ENCODE results near the gene CHMP3. TPM values are rescaled to one million over a fixed set of nuclear protein-coding genes. Genes with fewer than 3 reads are reported as not detected.

CHMP3 gene
- total RNA-seq, 1 experiment from 2014 or later = 129 TPM

DNA sequence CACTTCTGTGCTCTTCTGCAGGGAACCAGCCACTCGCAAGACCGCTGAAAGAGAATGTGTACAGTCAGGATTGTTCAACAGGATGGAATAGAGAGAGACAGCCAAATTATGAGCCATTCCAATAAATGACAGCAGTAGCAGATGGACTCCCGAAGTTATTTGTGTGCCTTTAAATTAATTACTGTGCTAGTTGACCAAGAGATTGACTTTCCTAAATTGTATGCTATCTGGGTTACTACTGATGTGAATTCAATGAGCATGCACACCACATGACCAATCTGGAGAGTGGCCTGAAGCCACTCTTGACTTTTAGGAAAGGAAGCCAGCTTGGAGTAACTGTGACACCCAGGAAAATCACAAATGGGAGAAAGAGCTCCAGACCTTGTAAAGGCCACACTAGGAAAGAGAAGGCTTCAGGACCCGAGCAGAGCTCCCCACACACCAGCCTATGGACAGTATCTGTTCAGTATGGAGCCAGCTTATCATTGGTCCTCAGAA lies 52.8 kb downstream of the CHMP3 start:
- POLR2A ChIA-PET = no interaction called here

DNA sequence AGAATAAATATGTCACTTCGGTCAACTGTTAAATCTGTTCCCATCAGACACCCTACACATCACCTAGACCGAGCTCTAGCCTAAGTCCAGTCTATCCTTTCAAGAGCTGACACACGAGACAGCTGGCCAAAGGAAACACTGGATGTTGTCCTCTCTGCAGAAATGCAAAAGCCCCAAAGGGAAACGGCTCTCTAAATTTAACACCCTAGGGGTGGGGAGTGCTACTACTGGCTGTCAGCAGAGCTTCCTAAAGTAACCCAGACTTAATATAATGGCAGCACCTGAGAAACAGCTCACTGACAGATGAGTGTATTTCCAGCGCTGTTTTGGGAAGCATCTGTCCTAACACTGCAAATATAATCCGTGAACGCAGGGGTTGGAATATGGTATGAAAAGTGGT lies 55.6 kb downstream of the CHMP3 start:
- POLR2A ChIA-PET = no interaction called here
- Histone ChIP-seq H3K9me3 (ENCODE audit: control insufficient read depth, insufficient read depth, low read depth, low read length) (no peaks in the 10 kb centered on the region), H3K27me3 (ENCODE audit: control insufficient read depth, insufficient read depth, low read length) (no peaks in the 10 kb centered on the region), H3K4me3 (ENCODE audit: low read depth in 2 of 2, low read length in 2 of 2) (no peak overlapping the region), H3K4me1 (ENCODE audit: control insufficient read depth, insufficient read depth, low read length) (no peaks in the 10 kb centered on the region), H3K36me3 (ENCODE audit: control insufficient read depth, insufficient read depth, low read length) (peaks cover 2% of the 10 kb centered on the region), H3K27ac (ENCODE audit: low read length) (no peak overlapping the region)
- TF ChIP-seq TCF7L2 (IDR thresholded peaks at IDR 0.05; ENCODE audit: low read depth, low read length) = no peak
- in situ Hi-C loops (cut with HindIII; ENCODE audit: low pct_unique_long_range_greater_than_20kb, low sequenced_read_pairs) = no loop called here
- intact Hi-C loops (cut with micrococcal nuclease; ENCODE audit: unreplicated experiment) = no loop called here
- CTCF ChIA-PET = no interaction called here
- no TSS peak for BruUV-seq (replicated peaks)
- DNase-seq (ENCODE audit: low read depth, low spot score) = no peak
- no peak for ATAC-seq

More for the DNA sequence above, 52.8 kb downstream of the CHMP3 start:
- ATAC-seq = no peak
- intact Hi-C loops (cut with micrococcal nuclease; ENCODE audit: unreplicated experiment) (no loop called here), in situ Hi-C loops (cut with HindIII; ENCODE audit: low pct_unique_long_range_greater_than_20kb, low sequenced_read_pairs) (no loop called here)
- no peak for DNase-seq (ENCODE audit: low read depth, low spot score)
- no TSS peak for BruUV-seq (replicated peaks)
- peaks cover 2% of the 10 kb centered on the region for H3K36me3 ChIP-seq (ENCODE audit: control insufficient read depth, insufficient read depth, low read length)
- H3K9me3 ChIP-seq (ENCODE audit: control insufficient read depth, insufficient read depth, low read depth, low read length) = no peaks in the 10 kb centered on the region
- H3K27ac ChIP-seq (ENCODE audit: low read length) = no peak overlapping the region
- H3K4me1 ChIP-seq (ENCODE audit: control insufficient read depth, insufficient read depth, low read length) = no peaks in the 10 kb centered on the region
- CTCF ChIA-PET = no interaction called here
- TF ChIP-seq, protein P1, sequence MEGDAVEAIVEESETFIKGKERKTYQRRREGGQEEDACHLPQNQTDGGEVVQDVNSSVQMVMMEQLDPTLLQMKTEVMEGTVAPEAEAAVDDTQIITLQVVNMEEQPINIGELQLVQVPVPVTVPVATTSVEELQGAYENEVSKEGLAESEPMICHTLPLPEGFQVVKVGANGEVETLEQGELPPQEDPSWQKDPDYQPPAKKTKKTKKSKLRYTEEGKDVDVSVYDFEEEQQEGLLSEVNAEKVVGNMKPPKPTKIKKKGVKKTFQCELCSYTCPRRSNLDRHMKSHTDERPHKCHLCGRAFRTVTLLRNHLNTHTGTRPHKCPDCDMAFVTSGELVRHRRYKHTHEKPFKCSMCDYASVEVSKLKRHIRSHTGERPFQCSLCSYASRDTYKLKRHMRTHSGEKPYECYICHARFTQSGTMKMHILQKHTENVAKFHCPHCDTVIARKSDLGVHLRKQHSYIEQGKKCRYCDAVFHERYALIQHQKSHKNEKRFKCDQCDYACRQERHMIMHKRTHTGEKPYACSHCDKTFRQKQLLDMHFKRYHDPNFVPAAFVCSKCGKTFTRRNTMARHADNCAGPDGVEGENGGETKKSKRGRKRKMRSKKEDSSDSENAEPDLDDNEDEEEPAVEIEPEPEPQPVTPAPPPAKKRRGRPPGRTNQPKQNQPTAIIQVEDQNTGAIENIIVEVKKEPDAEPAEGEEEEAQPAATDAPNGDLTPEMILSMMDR (IDR thresholded peaks at IDR 0.05) = no peak
- TF ChIP-seq SIN3A (IDR thresholded peaks at IDR 0.05; ENCODE audit: borderline replicate concordance, insufficient read depth, low read depth, low read length) (no peak), TCF7L2 (IDR thresholded peaks at IDR 0.05; ENCODE audit: low read depth, low read length) (no peak), POLR2AphosphoS5 (IDR thresholded peaks at IDR 0.05; ENCODE audit: low read depth, low read length) (no peak)
- TF ChIP-seq, protein P2, sequence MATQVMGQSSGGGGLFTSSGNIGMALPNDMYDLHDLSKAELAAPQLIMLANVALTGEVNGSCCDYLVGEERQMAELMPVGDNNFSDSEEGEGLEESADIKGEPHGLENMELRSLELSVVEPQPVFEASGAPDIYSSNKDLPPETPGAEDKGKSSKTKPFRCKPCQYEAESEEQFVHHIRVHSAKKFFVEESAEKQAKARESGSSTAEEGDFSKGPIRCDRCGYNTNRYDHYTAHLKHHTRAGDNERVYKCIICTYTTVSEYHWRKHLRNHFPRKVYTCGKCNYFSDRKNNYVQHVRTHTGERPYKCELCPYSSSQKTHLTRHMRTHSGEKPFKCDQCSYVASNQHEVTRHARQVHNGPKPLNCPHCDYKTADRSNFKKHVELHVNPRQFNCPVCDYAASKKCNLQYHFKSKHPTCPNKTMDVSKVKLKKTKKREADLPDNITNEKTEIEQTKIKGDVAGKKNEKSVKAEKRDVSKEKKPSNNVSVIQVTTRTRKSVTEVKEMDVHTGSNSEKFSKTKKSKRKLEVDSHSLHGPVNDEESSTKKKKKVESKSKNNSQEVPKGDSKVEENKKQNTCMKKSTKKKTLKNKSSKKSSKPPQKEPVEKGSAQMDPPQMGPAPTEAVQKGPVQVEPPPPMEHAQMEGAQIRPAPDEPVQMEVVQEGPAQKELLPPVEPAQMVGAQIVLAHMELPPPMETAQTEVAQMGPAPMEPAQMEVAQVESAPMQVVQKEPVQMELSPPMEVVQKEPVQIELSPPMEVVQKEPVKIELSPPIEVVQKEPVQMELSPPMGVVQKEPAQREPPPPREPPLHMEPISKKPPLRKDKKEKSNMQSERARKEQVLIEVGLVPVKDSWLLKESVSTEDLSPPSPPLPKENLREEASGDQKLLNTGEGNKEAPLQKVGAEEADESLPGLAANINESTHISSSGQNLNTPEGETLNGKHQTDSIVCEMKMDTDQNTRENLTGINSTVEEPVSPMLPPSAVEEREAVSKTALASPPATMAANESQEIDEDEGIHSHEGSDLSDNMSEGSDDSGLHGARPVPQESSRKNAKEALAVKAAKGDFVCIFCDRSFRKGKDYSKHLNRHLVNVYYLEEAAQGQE (IDR thresholded peaks at IDR 0.05; ENCODE audit: insufficient read depth in 1 of 2, low read depth in 2 of 2, low read length in 1 of 2) = no peak
- no peaks in the 10 kb centered on the region for H3K27me3 ChIP-seq (ENCODE audit: control insufficient read depth, insufficient read depth, low read length)
- H3K4me3 ChIP-seq (ENCODE audit: low read depth in 2 of 2, low read length in 2 of 2) = no peak overlapping the region

DNA sequence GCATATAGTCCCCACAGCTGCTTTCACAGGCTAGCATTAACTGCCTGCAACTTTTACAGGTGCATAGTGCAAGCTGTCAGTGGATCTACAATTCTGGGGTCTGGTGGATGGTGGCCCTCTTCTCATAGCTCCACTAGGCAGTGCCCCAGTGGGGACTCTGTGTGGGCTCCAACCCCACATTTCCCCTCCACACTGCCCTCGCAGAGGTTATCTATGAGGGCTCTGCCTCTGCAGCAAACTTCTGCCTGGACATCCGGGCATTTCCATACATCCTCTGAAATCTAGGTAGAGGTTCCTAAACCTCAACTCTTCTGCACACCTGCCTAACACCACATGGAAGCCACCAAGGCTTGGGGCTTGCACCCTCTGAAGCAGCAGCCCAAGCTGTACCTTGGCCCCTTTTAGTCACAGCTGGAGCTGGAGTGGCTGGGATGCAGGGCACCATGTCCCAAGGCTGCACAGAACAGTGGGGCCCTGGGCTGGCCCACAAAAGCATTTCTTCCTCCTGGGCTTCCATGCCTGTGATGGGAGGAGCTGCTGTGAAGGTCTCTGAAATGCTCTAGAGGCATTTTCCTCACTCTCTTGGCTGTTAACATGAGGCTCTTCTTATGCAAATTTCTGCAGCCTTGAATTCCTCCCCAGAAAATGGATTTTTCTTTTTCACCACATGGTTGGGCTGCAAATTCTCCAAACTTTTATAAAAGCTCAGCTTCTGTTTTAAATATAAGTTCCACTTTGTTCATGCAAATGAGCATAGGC lies 62.7 kb downstream of the CHMP3 start:
- ATAC-seq (no peak), DNase-seq (ENCODE audit: low read depth, low spot score) (no peak)
- TF ChIP-seq, protein P1 (IDR thresholded peaks at IDR 0.05) = no peak
- TF ChIP-seq SIN3A (IDR thresholded peaks at IDR 0.05; ENCODE audit: borderline replicate concordance, insufficient read depth, low read depth, low read length) (no peak), TCF7L2 (IDR thresholded peaks at IDR 0.05; ENCODE audit: low read depth, low read length) (no peak), POLR2AphosphoS5 (IDR thresholded peaks at IDR 0.05; ENCODE audit: low read depth, low read length) (no peak)
- TF ChIP-seq, protein P2 (IDR thresholded peaks at IDR 0.05; ENCODE audit: insufficient read depth in 1 of 2, low read depth in 2 of 2, low read length in 1 of 2) = no peak
- intact Hi-C loops (cut with micrococcal nuclease; ENCODE audit: unreplicated experiment) = no loop called here
- Histone ChIP-seq H3K9me3 (ENCODE audit: control insufficient read depth, insufficient read depth, low read depth, low read length) (no peaks in the 10 kb centered on the region), H3K27ac (ENCODE audit: low read length) (no peak overlapping the region), H3K4me3 (ENCODE audit: low read depth in 2 of 2, low read length in 2 of 2) (no peak overlapping the region), H3K4me1 (ENCODE audit: control insufficient read depth, insufficient read depth, low read length) (no peaks in the 10 kb centered on the region), H3K27me3 (ENCODE audit: control insufficient read depth, insufficient read depth, low read length) (no peaks in the 10 kb centered on the region), H3K36me3 (ENCODE audit: control insufficient read depth, insufficient read depth, low read length) (peaks cover 2% of the 10 kb centered on the region)
- ChIA-PET POLR2A (no interaction called here), CTCF (no interaction called here)
- BruUV-seq (replicated peaks) = no TSS peak
- in situ Hi-C loops (cut with HindIII; ENCODE audit: low pct_unique_long_range_greater_than_20kb, low sequenced_read_pairs) = no loop called here

All from Panc1 (cell line).